ENCODE measurements around the gene PWP2.
"Not testable (repeated sequence)": the region's sequence is repeated elsewhere in the genome, so short reads cannot be mapped to it uniquely, and the experiment has no call there.

PWP2 gene

GRCh38 chr21:44107026-44107501, at the start of gene PWP2:
PWP2 (plus strand) TSS chr21:44107399; CDS start chr21:44107417, 18 bp downstream.
- DNase-seq (ENCODE audit: low read depth), result not testable (repeated sequence)

GRCh38 chr21:44057960-44058651, 49.1 kb upstream of the PWP2 start:
- no peak for DNase-seq (ENCODE audit: low read depth)

DNA sequence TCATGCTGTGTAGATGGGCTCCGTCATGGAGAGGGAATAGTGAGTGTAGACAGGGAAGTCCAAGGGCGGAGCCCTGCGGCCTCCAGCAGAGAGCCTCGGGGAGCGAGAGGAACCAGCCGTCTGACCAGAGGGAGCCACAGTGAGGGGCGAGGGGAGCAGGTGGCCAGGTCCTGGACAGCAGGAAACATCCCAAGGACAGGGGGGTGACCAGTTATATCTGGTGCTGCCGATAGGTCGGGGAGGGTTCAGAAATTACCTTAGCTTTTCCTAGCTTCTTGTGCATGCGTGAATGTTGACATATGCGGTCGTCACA, 48.6 kb upstream of the PWP2 start:
- no peak for DNase-seq (ENCODE audit: low read depth)

DNA sequence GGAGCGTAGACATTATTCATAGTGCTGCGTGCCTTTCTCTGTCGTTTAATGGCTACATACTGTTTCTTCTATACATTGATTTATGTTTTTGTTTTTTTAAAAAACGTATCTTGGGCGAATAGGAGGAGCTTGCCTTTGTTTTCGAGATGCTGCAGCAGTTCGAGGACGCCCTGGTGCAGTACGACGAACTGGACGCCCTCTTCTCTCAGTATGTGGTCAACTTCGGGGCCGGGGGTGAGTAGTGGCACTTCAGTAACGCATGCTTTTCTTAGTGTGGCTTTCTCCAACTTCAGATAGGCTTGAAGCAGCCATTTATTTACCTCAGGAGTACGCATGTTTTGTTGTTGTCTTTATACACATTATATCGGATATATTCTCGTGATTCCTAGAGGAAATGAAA, 48.2 kb upstream of the PWP2 start:
- no peak for DNase-seq (ENCODE audit: low read depth)

DNA sequence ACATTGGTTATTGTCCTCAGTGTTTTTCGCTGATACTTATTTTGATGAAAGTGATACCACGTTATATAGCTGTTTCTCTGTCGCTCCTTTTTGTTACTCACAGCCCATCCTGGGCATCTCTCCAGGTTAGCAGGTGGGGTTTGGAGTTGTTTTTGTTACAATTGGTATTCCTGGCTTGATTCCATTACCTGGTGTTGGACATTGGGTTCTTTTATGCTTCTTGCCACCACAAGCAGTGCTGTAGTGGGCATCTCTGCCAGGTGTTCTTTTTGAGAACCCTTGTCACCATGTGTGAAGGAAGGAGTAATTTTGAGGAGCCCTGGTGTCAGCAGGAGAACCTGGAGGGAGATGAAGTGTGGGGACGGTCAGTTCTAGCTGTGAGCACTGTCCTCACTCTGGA, 47.5 kb upstream of the PWP2 start:
- no peak for DNase-seq (ENCODE audit: low read depth)

DNA sequence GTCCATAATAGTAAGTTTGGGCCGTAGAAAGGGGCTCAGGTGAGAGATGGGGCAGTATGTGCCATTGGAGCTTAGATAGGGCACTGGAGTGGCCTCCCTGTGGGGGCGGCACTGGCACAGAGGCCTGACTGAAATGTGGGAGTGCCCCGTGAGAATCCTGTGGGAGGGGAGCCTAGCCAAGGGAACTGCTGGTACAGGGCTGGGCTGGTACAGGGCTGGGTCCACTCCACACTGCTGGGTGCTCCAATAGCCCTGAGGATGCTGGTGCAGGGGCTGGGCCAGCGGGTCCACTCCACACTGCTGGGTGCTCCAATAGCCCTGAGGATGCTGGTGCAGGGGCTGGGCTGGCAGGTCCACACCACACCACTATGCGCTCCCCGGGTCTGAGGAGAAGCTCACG, 44.8 kb upstream of the PWP2 start:
- DNase-seq (ENCODE audit: low read depth), result no peak

GRCh38 chr21:44063151-44063912, 43.9 kb upstream of the PWP2 start:
- no peak for DNase-seq (ENCODE audit: low read depth)

- no peak for DNase-seq (ENCODE audit: low read depth)
Measured at GRCh38 chr21:44064852-44065403, 42.3 kb upstream of the PWP2 start.

DNA sequence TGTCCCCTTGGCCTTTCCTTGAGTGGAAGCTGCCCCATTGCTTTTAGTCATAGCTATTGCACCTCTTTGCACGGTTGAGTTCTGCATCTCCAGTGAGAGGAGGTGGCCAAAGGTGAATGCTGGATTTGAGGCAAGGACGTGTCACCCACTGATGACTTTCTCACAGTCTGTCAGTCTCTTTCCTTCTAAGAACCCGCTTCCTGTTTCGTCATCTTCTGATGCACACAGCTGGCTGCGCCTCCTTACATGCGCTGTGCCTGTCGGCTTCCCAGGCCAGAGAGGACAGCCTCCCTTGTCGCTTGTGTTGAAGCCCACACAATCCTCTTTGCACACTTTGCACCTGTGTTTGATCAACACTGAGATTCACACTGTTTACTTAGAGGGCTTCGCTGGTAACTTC, 41.8 kb upstream of the PWP2 start:
- peak; percentile 19 for DNase-seq (ENCODE audit: low read depth)

DNA sequence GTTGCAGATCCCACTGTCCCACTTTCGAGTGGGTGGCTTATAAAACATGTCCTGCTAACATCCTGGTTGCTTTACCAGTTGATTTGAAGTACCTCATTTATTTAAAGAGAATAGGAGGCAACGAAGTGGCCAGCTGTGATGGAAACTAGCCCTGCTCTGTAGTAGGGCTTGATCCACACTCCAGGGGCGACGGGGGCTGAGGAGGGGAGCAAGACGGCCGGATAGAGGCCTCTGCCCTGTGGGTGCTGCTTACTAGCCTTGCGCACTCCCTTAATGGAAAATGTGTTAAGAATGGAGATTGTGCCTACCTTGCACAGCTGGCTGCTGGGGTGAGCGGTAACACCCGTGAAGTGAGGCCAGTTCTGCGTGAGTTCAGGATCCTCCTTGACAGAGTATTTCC, 41.1 kb upstream of the PWP2 start:
- DNase-seq (ENCODE audit: low read depth), result no peak

GRCh38 chr21:44067011-44067839, 40.0 kb upstream of the PWP2 start:
- DNase-seq (ENCODE audit: low read depth), result no peak

- no peak for DNase-seq (ENCODE audit: low read depth)
Measured at GRCh38 chr21:44070391-44070790, 36.8 kb upstream of the PWP2 start.

DNA sequence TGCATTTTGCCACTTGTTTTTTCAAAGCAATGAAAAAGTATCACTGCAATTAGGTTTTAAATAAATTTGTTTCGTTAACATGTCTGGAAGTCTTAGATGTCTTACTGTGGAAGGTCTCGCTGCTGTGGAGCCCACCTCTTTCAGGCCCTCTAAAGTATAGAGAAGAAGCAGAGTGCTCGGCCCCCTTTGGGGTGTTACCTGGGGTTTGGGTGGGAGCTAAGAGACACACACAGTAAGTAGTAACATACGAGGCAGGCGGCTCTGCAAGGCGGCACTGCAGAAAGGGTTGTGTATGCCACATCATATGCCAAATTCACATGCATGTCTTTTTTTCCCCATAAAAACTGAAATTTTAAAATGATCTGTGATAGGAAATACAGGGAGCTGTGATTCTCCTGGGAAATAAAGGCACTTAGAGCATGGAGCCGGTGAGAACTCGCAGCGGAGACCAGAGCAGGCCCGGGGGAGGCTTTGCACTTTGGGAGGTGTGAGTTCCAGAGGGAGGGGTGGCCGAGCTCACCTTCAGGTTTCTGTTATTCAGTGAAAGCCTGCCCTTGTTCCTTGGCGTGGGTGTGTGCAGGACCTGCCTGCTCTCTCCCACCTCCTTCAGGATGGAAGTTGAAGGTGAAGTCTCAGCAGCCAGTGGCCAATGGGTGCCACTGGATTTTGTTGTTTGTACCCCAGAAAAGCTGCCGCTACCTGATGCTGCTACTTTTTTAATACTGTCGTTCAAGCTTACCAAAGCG, 35.7 kb upstream of the PWP2 start:
- DNase-seq (ENCODE audit: low read depth), result no peak

DNA sequence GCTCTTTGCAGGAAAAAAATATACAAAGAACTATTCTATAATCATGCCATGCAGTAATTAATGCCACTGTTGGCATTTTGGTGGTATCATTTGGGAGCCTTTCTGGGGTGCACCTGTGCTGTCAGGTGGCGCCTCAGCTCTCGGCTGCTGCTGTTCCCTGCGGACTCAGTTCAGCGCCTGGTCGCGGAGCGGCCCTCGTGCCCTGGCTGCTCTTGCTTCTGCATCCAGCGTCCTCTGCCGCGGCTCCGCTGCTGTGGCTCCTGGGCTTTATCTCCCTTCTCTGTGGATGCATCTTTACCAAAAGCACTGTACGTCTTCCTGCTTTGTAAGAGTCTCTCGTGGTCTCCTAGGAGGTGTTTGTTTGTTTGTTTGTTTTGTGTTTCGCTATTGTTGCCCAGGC, 35.1 kb upstream of the PWP2 start:
- no peak for DNase-seq (ENCODE audit: low read depth)

DNA sequence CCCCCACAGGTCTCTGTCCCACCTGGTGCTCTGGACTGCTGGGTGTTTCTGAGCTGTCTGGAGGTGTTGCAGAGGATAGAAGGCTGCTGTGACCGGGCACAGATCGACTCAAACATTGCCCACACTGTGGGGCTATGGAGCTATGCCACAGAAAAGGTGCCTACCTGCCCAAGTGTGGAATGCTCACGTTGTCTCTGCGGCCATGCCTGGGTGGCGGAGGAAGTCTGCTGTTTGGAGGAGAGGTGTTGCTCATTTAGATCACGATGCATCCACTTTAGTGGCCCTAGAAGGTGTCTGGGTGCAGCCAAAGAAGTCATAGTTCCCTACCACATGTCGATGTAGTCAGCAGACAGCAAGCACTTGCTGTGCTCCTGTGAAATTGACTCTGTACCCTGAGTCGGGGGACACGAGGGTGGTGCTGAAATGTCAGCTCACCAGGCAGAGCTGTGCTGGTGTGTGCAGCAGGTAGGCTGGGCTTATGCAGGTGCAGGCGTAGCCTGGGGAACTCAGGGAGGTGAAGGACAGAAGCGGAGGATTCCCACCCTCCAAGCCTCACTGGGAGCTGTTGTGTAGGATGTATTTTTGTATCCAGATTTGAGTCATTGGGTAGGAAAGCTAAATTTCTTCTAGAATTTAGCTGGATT, 32.8 kb upstream of the PWP2 start:
- no peak for DNase-seq (ENCODE audit: low read depth)

GRCh38 chr21:44076316-44076715, 30.9 kb upstream of the PWP2 start:
- DNase-seq (ENCODE audit: low read depth), result no peak

GRCh38 chr21:44078411-44078981, 28.7 kb upstream of the PWP2 start:
- DNase-seq (ENCODE audit: low read depth), result no peak

DNA sequence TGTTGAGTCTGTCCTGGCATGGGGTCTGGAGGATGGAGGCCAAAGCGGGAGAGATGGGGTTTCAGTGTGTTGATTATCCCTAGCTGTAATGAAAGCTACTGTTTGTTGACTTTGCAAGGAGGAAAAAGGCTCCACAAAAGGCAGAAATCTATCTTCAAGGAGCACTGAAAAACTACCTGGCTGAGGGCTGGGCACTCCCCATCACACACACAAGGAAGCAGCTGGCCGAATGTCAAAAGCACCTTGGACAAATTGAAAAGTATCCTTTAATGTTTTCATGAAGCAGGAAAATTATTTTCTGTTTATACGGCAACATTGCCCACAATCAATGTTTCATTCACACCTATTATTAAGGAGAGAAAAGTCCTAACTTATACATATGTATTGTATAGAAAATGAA, 27.8 kb upstream of the PWP2 start:
- DNase-seq (ENCODE audit: low read depth), result no peak

DNA sequence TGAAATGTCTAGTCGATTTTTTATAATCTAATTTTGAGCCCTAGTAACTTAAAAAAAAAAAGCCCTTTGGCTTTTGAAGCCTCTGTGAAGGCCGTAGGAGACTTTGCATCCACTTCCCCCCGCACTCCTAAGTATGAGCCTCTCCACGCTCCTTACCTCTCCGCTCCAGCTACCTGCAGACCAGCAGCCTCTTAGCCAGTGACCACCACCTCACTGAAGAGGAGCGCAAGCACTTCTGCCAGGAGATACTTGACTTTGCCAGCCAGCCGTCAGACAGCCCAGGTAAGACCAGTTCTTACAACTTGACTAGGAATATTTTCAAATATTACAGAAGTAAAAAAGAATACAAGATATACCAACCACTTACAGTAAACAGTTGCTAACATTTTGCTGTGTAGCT, 27.4 kb upstream of the PWP2 start:
- DNase-seq (ENCODE audit: low read depth), result no peak

DNA sequence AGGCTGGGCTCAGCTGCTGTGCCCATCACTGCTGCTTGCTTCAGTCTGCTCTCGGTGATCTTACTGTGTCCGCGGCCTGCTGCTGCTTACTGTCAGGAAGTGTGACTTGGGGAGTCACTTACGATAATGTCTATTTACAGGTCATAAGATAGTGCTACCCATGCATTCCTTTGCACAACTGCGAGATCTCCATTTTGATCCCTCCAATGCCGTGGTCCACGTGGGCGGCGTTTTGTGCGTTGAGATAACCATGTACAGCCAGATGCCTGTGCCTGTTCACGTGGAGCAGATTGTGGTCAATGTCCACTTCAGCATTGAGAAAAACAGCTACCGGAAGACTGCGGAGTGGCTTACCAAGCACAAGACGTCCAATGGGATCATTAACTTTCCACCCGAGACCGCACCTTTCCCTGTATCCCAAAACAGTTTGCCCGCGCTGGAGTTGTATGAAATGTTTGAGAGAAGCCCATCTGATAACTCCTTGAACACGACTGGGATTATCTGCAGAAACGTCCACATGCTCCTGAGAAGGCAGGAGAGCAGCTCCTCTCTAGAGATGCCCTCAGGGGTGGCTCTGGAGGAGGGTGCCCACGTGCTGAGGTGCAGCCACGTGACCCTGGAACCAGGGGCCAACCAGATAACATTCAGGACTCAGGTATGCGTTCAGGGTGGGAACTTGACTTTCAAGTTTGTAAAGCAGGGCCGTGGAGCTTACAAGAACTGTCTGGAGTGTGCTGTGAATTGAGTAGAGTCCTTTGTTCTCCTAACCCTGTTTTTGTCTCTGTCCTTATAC, 24.4 kb upstream of the PWP2 start:
- DNase-seq (ENCODE audit: low read depth), result no peak

Data from ELR (cell line).